Erythroblast (primary cell): ENCODE results near the gene VMO1.

Source experiments
- DNase-seq, 2 experiments: peaks; one replicate each; lab custom pipeline; 2025; lab: John Stamatoyannopoulos, UW
- GATA1 ChIP-seq: IDR thresholded peaks from 2 replicates; pipeline ENCODE4 v1.6.1; 2011; ENCODE audit warnings: low read depth, mild to moderate bottlenecking, control low read depth, low read length, moderate library complexity
- POLR2A ChIP-seq: IDR thresholded peaks from 2 replicates; pipeline ENCODE4 v1.6.1; 2011; ENCODE audit warnings: mild to moderate bottlenecking, low read length

Gene VMO1

GRCh38 chr17:4788807-4789700, 2.9 kb upstream of the VMO1 start, which contains the start of gene GLTPD2:
Gene GLTPD2 (plus strand): TSS chr17:4788964. CDS start chr17:4789012, 48 bp downstream.
- TF ChIP-seq POLR2A = no peak
- no peak for TF ChIP-seq GATA1
- no peak for DNase-seq

DNA sequence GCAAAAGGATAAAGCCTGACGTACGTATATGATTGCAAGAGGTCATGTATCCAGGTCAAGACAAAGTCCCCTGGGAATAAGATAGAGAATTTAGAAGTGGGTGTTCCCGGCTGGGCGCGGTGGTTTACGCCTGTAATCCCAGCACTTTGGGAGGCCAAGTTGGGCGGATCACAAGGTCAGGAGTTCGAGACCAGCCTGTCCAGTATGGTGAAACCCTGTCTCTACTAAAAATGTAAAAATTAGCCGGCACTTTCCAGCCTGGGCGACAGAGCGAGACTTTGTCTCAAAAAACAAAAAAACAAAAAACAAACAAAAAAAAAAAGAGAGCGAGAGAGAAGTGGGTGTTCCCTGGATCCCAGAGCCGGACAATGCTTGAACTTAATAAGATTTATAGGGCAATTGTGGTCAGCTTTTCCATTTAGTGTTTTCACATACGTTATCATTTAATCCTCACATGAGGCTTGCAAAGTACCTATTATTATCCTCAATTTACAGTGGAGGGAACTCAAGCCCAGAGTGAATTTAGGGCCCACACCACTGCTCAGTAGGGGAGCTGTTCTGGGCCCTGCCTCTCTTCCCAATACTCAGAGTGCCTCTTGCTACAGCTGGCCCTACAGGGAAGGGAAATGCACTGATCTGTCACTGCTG, 2.1 kb upstream of the VMO1 start:
- TF ChIP-seq POLR2A (no peak), GATA1 (no peak)
- DNase-seq = no peak

DNA sequence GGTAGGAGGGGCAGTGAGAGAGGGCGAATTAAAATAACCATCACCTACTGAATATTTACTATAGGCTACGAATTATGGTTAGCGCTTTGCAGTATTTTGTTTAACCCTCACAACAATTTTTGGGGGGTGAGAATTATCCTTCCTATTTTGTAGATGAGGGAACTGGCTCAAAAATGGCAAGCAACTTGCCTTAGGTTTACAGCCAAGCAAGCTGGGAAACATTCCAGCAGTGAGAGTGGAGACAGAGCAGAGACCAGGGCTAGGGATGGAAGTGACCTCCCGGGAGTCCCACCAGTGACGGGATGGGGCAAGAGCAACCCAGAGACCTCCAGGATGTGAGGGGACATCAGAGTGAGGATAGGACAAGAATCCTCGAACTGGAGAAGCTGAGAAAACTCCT, 352 bp upstream of the VMO1 start:
- TF ChIP-seq GATA1 = no peak
- TF ChIP-seq POLR2A = no peak

DNA sequence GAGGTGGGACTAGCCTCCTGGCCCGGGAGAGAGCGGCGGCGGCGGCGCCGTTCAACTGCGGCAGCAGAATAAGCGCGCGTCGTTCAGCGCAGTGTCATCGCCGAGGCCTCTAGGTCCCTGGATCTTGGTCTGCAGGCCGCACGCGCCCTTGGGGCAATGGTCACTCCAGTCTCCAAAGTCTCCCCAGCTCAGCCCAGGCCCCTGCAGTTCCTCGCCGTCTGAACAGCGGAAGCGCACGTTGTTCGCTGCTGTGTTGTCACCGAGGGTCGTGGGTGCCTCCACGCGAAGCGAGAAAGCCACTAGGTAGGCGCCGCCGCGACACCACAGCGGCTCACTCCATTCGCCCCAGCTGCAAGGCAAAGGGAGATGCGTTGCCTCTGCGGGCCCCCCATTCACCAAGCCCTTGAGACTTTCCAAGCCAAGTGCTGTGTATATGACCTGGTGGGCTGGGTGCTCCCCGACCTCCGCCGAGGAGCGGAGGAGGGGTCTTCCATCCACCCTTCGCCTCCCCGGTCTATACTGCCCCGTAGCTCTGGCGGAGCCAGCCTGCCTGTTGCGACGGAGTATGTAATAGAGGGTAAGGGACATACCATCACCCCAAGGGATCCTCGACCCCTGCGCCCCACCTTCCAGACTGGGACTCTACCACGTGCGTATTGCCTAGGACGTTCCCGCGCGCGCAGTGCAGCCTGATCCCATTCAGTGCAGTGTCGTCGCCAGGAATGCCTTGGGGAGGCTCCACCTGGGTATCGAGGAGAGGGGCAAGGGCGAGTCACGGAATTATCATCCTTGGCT, 656 bp downstream of the VMO1 start:
- no peak for DNase-seq
- no peak for TF ChIP-seq GATA1
- no peak for TF ChIP-seq POLR2A

More for the DNA sequence above, 352 bp upstream of the VMO1 start:
- no peak for DNase-seq

DNA sequence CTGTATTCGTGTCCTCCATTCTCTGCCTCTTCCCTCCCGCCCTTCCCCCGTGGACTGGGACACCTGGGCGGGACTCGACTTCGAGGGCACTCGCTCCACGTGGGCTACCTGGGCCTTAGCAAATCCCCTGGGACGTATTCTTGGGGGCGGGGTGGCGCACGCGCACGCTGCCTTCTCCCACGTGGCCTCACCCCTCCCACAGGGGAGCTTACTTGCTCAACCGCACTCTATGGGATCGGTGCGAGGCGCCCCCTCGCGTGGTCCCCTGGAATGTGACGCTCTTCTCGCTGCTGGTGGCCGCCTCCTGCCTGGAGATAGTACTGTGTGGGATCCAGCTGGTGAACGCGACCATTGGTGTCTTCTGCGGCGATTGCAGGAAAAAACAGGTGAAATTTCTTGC, 3.5 kb downstream of the VMO1 start:
- TF ChIP-seq POLR2A (no peak), GATA1 (no peak)
- peak; percentile 29 to 52 for DNase-seq

- TF ChIP-seq POLR2A (no peak), GATA1 (no peak)
Measured at GRCh38 chr17:4780325-4780955, 5.7 kb downstream of the VMO1 start.

GRCh38 chr17:4777969-4778760, 8.0 kb downstream of the VMO1 start:
- TF ChIP-seq POLR2A (no peak), GATA1 (no peak)
- DNase-seq = no peak

More at GRCh38 chr17:4780325-4780955, 5.7 kb downstream of the VMO1 start:
- no peak for DNase-seq

- TF ChIP-seq POLR2A (no peak), GATA1 (no peak)
- no peak for DNase-seq
Measured at GRCh38 chr17:4772235-4772613, 13.9 kb downstream of the VMO1 start.

DNA sequence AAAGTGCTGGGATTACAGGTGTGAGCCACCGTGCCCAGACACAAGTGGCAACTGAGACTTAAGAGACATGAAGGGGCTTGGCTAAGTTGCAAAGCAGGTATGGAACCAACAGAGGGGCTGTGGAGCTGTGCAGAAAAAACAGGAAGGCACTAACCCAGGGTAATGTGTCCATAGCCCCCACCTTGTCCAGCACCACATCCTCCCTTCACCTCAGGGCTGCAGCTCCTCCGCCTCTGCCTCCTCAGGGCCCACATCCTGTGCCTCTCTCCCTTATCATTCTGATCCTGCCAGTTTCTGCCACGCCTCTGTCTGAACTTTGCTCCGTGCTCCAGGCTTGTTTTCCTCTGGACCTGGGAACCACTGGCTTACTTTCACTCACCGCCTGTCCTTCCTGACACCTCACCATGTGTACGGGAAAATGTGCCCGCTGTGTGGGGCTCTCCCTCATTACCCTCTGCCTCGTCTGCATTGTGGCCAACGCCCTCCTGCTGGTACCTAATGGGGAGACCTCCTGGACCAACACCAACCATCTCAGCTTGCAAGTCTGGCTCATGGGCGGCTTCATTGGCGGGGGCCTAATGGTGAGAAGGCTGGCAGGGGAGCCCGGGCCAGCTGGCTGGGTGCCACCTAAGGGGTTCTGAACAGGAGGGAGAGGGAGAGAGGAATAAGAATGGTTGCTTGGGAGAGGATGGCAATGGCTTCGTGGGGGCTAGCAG, 14.5 kb downstream of the VMO1 start, which contains the start of gene TM4SF5:
Gene TM4SF5, plus strand, starts transcription at position 368 of the 716 bp plus-strand sequence. Its CDS starts 37 bp downstream, at position 405.
- no peak for DNase-seq
- TF ChIP-seq GATA1 (no peak), POLR2A (no peak)

- no peak for DNase-seq
- TF ChIP-seq GATA1 (no peak), POLR2A (no peak)
Measured at GRCh38 chr17:4769628-4770027, 16.5 kb downstream of the VMO1 start.

DNA sequence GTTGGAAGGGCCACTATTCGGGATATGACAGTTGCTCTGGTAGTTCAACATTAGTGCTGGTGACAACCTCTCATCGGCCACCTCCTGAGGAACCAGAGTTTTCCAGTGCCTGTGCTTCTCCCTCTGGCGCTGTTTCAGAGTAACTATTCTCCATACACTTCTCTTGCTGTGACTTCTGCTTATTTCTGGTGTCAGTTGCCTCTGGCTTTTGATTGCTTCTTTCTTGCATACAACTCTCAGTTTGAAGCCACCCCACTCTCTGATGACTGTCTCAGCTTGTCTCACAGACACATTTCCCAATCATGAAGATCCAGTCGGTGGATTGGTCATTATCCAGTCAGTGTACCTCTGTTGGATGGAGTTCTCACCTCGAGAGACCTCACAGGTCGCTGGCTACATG, 17.9 kb downstream of the VMO1 start:
- no peak for DNase-seq
- TF ChIP-seq GATA1 (no peak), POLR2A (no peak)

GRCh38 chr17:4766723-4767122, 19.4 kb downstream of the VMO1 start:
- TF ChIP-seq GATA1 (no peak), POLR2A (no peak)
- DNase-seq = no peak
